Hematopoietic multipotent progenitor cell treated with erythropoietin and hydrocortisone succinate and interleukin-3 and kit ligand, for 15 days (in vitro differentiated cells): Measurements from ENCODE around the gene GCLM.

ENCODE experiments used
- DNase-seq: peaks from one replicate; pipeline ENCODE4 v3.0.0-alpha.2; 2015; ENCODE audit warnings: low spot score

The GCLM gene

GRCh38 chr1:93846992-93847810, 62.0 kb downstream of the GCLM start:
- DNase-seq, result peak; percentile 90

- DNase-seq, result peak; percentile 73
Measured at GRCh38 chr1:93846206-93846991, 62.8 kb downstream of the GCLM start.

GRCh38 chr1:93845538-93846205, 63.6 kb downstream of the GCLM start:
- DNase-seq, result peak; percentile 11

GRCh38 chr1:93844262-93845045, 64.8 kb downstream of the GCLM start:
- peak; percentile 76 for DNase-seq

- DNase-seq, result no peak
Measured at GRCh38 chr1:93842750-93843500, 66.3 kb downstream of the GCLM start.

GRCh38 chr1:93841771-93842170, 67.5 kb downstream of the GCLM start:
- DNase-seq, result no peak

- no peak for DNase-seq
Measured at GRCh38 chr1:93840956-93841482, 68.2 kb downstream of the GCLM start.

- no peak for DNase-seq
Measured at GRCh38 chr1:93839753-93840152, 69.5 kb downstream of the GCLM start.

GRCh38 chr1:93839307-93839706, 69.9 kb downstream of the GCLM start:
- no peak for DNase-seq

- no peak for DNase-seq
Measured at GRCh38 chr1:93837961-93838360, 71.3 kb downstream of the GCLM start.
